Neural cell (in vitro differentiated cells): ENCODE measurements around the gene KNTC1.

Source experiments
- EP300 ChIP-seq: fragments of 450-650 bp; conservative IDR thresholded peaks from 2 replicates; pipeline ENCODE4 v1.6.1; 2014; ENCODE audit warnings: antibody characterized with exemption, mild to moderate bottlenecking, moderate library complexity; ENCODE audit not compliant: poor library complexity, severe bottlenecking
- EZH2 ChIP-seq: fragments of 200-600, 300-800 bp; shearing (Covaris generic), sonication (generic); IDR thresholded peaks from 2 replicates; pipeline ENCODE4 v1.6.1; 2014; ENCODE audit warnings: antibody characterized with exemption, low read length, borderline replicate concordance, mild to moderate bottlenecking; ENCODE audit not compliant: insufficient read depth, poor library complexity, severe bottlenecking
- POLR2AphosphoS5 ChIP-seq: IDR thresholded peaks from 2 replicates; pipeline ENCODE4 v1.6.1; 2012
- RAD21 ChIP-seq: fragments of 450-650 bp; conservative IDR thresholded peaks from 2 replicates; pipeline ENCODE4 v1.6.1; 2014; ENCODE audit warnings: antibody characterized with exemption, mild to moderate bottlenecking, moderate library complexity
- REST ChIP-seq: IDR thresholded peaks from 2 replicates; pipeline ENCODE4 v1.6.1; 2012; ENCODE audit warnings: borderline replicate concordance
- SMC3 ChIP-seq: fragments of 450-650 bp; conservative IDR thresholded peaks from 2 replicates; pipeline ENCODE4 v1.6.1; 2014; ENCODE audit warnings: antibody characterized with exemption, mild to moderate bottlenecking, moderate library complexity; ENCODE audit not compliant: poor library complexity
- TAF1 ChIP-seq: IDR thresholded peaks from 2 replicates; pipeline ENCODE4 v1.6.1; 2012; ENCODE audit warnings: low read depth
- TF ChIP-seq, protein P1 (sequence below): fragments of 450-650 bp; IDR thresholded peaks from 2 replicates; pipeline ENCODE4 v1.5.1; 2014; ENCODE audit warnings: antibody characterized with exemption, mild to moderate bottlenecking, moderate library complexity; ENCODE audit not compliant: poor library complexity, severe bottlenecking

GRCh38 chr12:122480753-122481152 lies 46.3 kb upstream of the KNTC1 start:
- TF ChIP-seq EZH2, result no peak
- TF ChIP-seq TAF1, result no peak
- no peak for TF ChIP-seq REST
- TF ChIP-seq, protein P1, sequence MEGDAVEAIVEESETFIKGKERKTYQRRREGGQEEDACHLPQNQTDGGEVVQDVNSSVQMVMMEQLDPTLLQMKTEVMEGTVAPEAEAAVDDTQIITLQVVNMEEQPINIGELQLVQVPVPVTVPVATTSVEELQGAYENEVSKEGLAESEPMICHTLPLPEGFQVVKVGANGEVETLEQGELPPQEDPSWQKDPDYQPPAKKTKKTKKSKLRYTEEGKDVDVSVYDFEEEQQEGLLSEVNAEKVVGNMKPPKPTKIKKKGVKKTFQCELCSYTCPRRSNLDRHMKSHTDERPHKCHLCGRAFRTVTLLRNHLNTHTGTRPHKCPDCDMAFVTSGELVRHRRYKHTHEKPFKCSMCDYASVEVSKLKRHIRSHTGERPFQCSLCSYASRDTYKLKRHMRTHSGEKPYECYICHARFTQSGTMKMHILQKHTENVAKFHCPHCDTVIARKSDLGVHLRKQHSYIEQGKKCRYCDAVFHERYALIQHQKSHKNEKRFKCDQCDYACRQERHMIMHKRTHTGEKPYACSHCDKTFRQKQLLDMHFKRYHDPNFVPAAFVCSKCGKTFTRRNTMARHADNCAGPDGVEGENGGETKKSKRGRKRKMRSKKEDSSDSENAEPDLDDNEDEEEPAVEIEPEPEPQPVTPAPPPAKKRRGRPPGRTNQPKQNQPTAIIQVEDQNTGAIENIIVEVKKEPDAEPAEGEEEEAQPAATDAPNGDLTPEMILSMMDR, result no peak
- TF ChIP-seq EP300, result no peak
- no peak for TF ChIP-seq SMC3
- TF ChIP-seq RAD21, result no peak
- TF ChIP-seq POLR2AphosphoS5, result no peak
